Mesenchymal stem cell (in vitro differentiated cells and primary cell): Measurements from ENCODE around the gene MSX1.

ENCODE experiments used
- DNase-seq: peaks from one replicate; pipeline ENCODE4 v3.0.0-alpha.2; 2013
- H2AFZ ChIP-seq: one replicate; pipeline ENCODE4 v1.6.1; 2013; ENCODE audit warnings: low read depth, mild to moderate bottlenecking, control low read depth, inconsistent platforms, low read length, moderate library complexity
- H2AK5ac ChIP-seq: 2 replicates; pipeline ENCODE4 v1.6.1; 2013; ENCODE audit warnings: low read length, moderate library complexity, mild to moderate bottlenecking, inconsistent platforms; ENCODE audit not compliant: severe bottlenecking
- H2BK120ac ChIP-seq: one replicate; pipeline ENCODE4 v1.6.1; 2013; ENCODE audit warnings: low read depth, mild to moderate bottlenecking, inconsistent platforms, low read length, moderate library complexity
- H2BK12ac ChIP-seq, 2 experiments: one replicate each; pipeline ENCODE4 v1.6.1; 2013; ENCODE audit warnings: inconsistent platforms in 2 of 2, low read length in 2 of 2, mild to moderate bottlenecking in 2 of 2, moderate library complexity in 2 of 2, control low read depth in 1 of 2
- H2BK15ac ChIP-seq: one replicate; pipeline ENCODE4 v1.6.1; 2013; ENCODE audit warnings: mild to moderate bottlenecking, low read depth, inconsistent platforms; ENCODE audit not compliant: poor library complexity, severe bottlenecking
- H2BK5ac ChIP-seq: 2 replicates; pipeline ENCODE4 v1.6.1; 2013; ENCODE audit warnings: low read depth, mild to moderate bottlenecking, low read length, control low read depth, inconsistent platforms; ENCODE audit not compliant: poor library complexity, severe bottlenecking
- H3K14ac ChIP-seq, 2 experiments: one replicate each; pipeline ENCODE4 v1.6.1; 2013; ENCODE audit warnings: inconsistent platforms in 2 of 2, low read length in 2 of 2, control low read depth in 1 of 2, mild to moderate bottlenecking in 1 of 2, moderate library complexity in 1 of 2
- H3K18ac ChIP-seq, 2 experiments: one replicate each; pipeline ENCODE4 v1.6.1; 2013; ENCODE audit warnings: inconsistent platforms in 2 of 2, low read length in 2 of 2, control low read depth in 1 of 2, low read depth in 1 of 2, mild to moderate bottlenecking in 1 of 2
- H3K23ac ChIP-seq, 2 experiments: one replicate each; pipeline ENCODE4 v1.6.1; 2013; ENCODE audit warnings: inconsistent platforms in 2 of 2, low read length in 2 of 2, mild to moderate bottlenecking in 2 of 2, moderate library complexity in 2 of 2, control low read depth in 1 of 2
- H3K27ac ChIP-seq: 2 replicates; pipeline ENCODE4 v1.5.1; 2013; ENCODE audit warnings: mild to moderate bottlenecking, moderate library complexity, low read length, control low read depth, inconsistent platforms; ENCODE audit not compliant: poor library complexity, severe bottlenecking
- H3K27me3 ChIP-seq, 2 experiments: 2 replicates each; pipeline versions ENCODE4 v1.6.1 to v1.7.0; 2013; ENCODE audit warnings: low read length in 2 of 2, mild to moderate bottlenecking in 2 of 2, moderate library complexity in 2 of 2, control low read depth in 1 of 2, inconsistent platforms in 1 of 2; ENCODE audit not compliant: control insufficient read depth in 1 of 2, insufficient read depth in 1 of 2
- H3K36me3 ChIP-seq, 2 experiments: 2 replicates each; pipeline versions ENCODE4 v1.6.1 to v1.7.0; 2013; ENCODE audit warnings: low read length in 2 of 2, control low read depth in 1 of 2, inconsistent platforms in 1 of 2, low read depth in 1 of 2, mild to moderate bottlenecking in 1 of 2; ENCODE audit not compliant: insufficient read depth in 2 of 2, control insufficient read depth in 1 of 2
- H3K4ac ChIP-seq, 2 experiments: one replicate each; pipeline ENCODE4 v1.6.1; 2013; ENCODE audit warnings: inconsistent platforms in 2 of 2, low read length in 2 of 2, mild to moderate bottlenecking in 2 of 2, moderate library complexity in 2 of 2, control low read depth in 1 of 2, low read depth in 1 of 2
- H3K4me1 ChIP-seq: 2 replicates; pipeline ENCODE4 v1.6.1; 2013; ENCODE audit warnings: low read depth, low read length, control low read depth; ENCODE audit not compliant: control insufficient read depth, insufficient read depth
- H3K4me2 ChIP-seq: 2 replicates; pipeline ENCODE4 v1.6.1; 2013; ENCODE audit warnings: low read length, mild to moderate bottlenecking, inconsistent platforms; ENCODE audit not compliant: poor library complexity, severe bottlenecking
- H3K4me3 ChIP-seq, 2 experiments: 2 replicates each; pipeline versions ENCODE4 v1.5.1 to v1.7.0; 2013; ENCODE audit warnings: low read length in 2 of 2, mild to moderate bottlenecking in 2 of 2, control low read depth in 1 of 2, low read depth in 1 of 2; ENCODE audit not compliant: insufficient read depth in 1 of 2
- H3K79me1 ChIP-seq: replicated peaks from 2 replicates; pipeline ENCODE4 v1.6.1; 2013; ENCODE audit warnings: mild to moderate bottlenecking, control low read depth, low read length, inconsistent platforms; ENCODE audit not compliant: poor library complexity, severe bottlenecking
- H3K9ac ChIP-seq: 2 replicates; pipeline ENCODE4 v1.7.0; 2013; ENCODE audit warnings: mild to moderate bottlenecking, low read length, moderate library complexity
- H3K9me3 ChIP-seq: 2 replicates; pipeline ENCODE4 v1.7.0; 2013; ENCODE audit warnings: mild to moderate bottlenecking, low read length; ENCODE audit not compliant: control insufficient read depth
- H4K8ac ChIP-seq: one replicate; pipeline ENCODE4 v1.6.1; 2013; ENCODE audit warnings: inconsistent platforms, mild to moderate bottlenecking, low read length, moderate library complexity
- H4K91ac ChIP-seq: one replicate; pipeline ENCODE4 v1.6.1; 2013; ENCODE audit warnings: mild to moderate bottlenecking, low read length, inconsistent platforms
- WGBS: methylation state at CpG from one replicate; pipeline ENCODE4 v1.1.7; 2013; ENCODE audit warnings: mixed read lengths; 5-methylcytosine and 5-hydroxymethylcytosine counted together

MSX1 gene

GRCh38 chr4:4853371-4853823 is 6.1 kb upstream of the MSX1 start:
- no peak overlapping the region for H2AK5ac ChIP-seq
- no peak for DNase-seq
- peaks cover 26% of the 10 kb centered on the region for H3K4me1 ChIP-seq
- no peak overlapping the region for H4K8ac ChIP-seq
- no peaks in the 10 kb centered on the region for H3K36me3 ChIP-seq
- peak overlapping the region in 1 of 2 experiments; percentile 1 for H2BK12ac ChIP-seq
- no peak overlapping the region for H3K14ac ChIP-seq
- peak overlapping the region; percentile 52 for H3K4me2 ChIP-seq
- no peak overlapping the region for H2BK120ac ChIP-seq
- no peak overlapping the region for H3K4ac ChIP-seq
- H2AFZ ChIP-seq = peak overlapping the region; percentile 20
- H3K4me3 ChIP-seq = peak overlapping the region in 1 of 2 experiments; percentile 82
- H4K91ac ChIP-seq = no peak overlapping the region
- H3K79me1 ChIP-seq = no peaks in the 10 kb centered on the region
- no peak overlapping the region for H2BK5ac ChIP-seq
- H2BK15ac ChIP-seq = no peak overlapping the region
- H3K23ac ChIP-seq = no peak overlapping the region
- H3K27ac ChIP-seq = no peak overlapping the region
- H3K27me3 ChIP-seq = peaks cover 13 to 92% of the 10 kb centered on the region in 2 experiments
- H3K18ac ChIP-seq = peak overlapping the region in 1 of 2 experiments; percentile 14
- WGBS = 3% methylated on average over 26 of the region's 26 CpGs
- peak overlapping the region; percentile 90 for H3K9ac ChIP-seq
- no peaks in the 10 kb centered on the region for H3K9me3 ChIP-seq

- Histone ChIP-seq H2BK12ac (no peak overlapping the region), H2BK120ac (no peak overlapping the region), H3K27me3 (peaks cover 13 to 92% of the 10 kb centered on the region in 2 experiments), H4K91ac (no peak overlapping the region), H3K4me2 (peak overlapping the region; percentile 52), H3K9ac (peak overlapping the region; percentile 90), H3K4ac (no peak overlapping the region), H3K79me1 (no peaks in the 10 kb centered on the region), H3K23ac (no peak overlapping the region), H3K18ac (no peak overlapping the region), H3K36me3 (no peaks in the 10 kb centered on the region), H3K4me3 (peak overlapping the region in 1 of 2 experiments; percentile 82), H3K27ac (no peak overlapping the region), H2BK15ac (no peak overlapping the region), H4K8ac (no peak overlapping the region), H3K9me3 (no peaks in the 10 kb centered on the region), H3K4me1 (peaks cover 27% of the 10 kb centered on the region), H2BK5ac (no peak overlapping the region), H2AFZ (no peak overlapping the region), H2AK5ac (no peak overlapping the region), H3K14ac (no peak overlapping the region)
- DNase-seq = no peak
- WGBS = 28% methylated on average over 14 of the region's 24 CpGs
These were observed 5.4 kb upstream of the MSX1 start for GRCh38 chr4:4853921-4854648.

DNA sequence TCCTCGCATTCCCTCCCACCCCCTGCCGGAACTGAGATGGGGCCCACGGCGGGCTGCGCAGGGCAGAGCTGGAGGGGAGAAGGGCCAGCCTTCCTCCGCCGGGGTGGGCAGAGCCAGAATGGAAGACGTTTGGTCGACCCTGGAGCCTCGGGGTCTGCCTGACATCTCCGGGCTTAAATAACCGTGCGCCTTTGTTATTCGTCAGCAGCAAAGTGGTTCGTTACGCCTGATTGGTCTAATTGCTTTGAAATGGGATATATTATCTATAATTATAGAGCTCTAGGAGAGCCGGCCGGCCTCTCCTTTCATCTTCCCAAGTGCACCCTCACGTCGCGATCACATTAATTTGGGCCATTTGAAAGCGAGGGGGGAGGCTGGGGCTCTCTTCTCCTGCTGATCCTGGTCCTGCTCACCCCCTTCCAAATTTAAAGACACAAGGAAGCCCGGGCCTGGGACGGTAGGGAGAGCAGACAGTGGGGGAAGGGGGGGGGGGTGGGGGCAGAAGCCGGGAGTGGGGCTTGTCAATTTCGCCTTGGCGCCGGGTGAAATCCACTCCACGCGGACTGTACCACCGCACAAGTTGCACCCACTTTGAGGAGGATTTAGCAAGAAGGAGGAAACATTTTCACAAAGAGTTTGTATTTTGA is 4.7 kb upstream of the MSX1 start:
- WGBS = 5% methylated on average over 19 of the region's 31 CpGs
- Histone ChIP-seq H3K9me3 (no peaks in the 10 kb centered on the region), H3K4me1 (peaks cover 28% of the 10 kb centered on the region), H2AFZ (no peak overlapping the region), H2BK120ac (no peak overlapping the region), H3K18ac (no peak overlapping the region), H2BK12ac (no peak overlapping the region), H3K4ac (no peak overlapping the region), H2AK5ac (no peak overlapping the region), H3K27ac (no peak overlapping the region), H3K79me1 (no peaks in the 10 kb centered on the region), H2BK15ac (no peak overlapping the region), H2BK5ac (no peak overlapping the region), H3K9ac (no peak overlapping the region), H3K14ac (no peak overlapping the region), H3K4me3 (no peak overlapping the region), H4K8ac (no peak overlapping the region), H3K27me3 (peaks cover 13 to 87% of the 10 kb centered on the region in 2 experiments), H4K91ac (no peak overlapping the region), H3K23ac (no peak overlapping the region), H3K36me3 (no peaks in the 10 kb centered on the region), H3K4me2 (peak overlapping the region; percentile 10)
- no peak for DNase-seq

DNA sequence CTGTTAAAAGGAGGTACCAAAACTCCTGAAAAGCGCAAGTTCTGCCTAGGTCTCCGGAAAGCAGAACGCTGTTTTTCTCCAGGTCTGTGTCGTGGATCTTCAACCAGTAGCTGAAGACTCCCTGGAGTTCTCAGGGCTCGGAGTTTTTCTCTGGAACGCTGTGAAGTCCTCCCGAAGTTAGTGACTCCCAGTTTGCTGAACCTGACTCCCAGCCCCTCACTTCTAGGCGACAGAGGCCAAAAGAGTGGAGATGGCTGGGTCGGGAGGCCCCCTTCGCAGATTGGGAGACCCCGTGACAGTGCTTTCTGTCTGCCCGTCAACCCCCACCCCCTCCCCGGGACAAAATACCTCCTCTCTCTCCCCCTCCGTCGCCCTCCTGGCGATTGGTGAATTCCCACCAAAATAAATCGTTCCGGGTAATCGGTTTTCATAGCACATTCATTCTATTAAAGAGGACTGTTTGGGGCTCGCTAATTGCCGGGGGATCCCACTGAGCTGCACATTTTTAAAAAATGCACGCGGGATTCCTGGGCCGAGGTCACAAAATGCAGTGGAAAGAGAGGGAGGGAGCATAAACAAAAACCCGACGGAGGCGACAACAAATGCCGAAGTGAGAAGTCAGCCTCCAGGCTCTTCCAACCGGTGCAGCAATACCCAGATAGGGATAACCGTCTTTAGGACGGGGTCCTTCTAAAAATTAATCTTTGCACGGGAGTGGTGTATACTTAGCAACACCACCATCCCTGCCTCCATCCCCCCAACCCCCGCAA is 4.0 kb upstream of the MSX1 start:
- Histone ChIP-seq H3K4me2 (peak overlapping the region; percentile 84), H3K27ac (no peak overlapping the region), H2AK5ac (no peak overlapping the region), H3K4ac (no peak overlapping the region), H3K9me3 (no peaks in the 10 kb centered on the region), H3K4me1 (peaks cover 35% of the 10 kb centered on the region), H3K9ac (no peak overlapping the region), H2BK120ac (no peak overlapping the region), H3K27me3 (peaks cover 13 to 86% of the 10 kb centered on the region in 2 experiments), H3K23ac (no peak overlapping the region), H3K14ac (no peak overlapping the region), H2BK15ac (no peak overlapping the region), H2BK5ac (no peak overlapping the region), H4K8ac (no peak overlapping the region), H2AFZ (no peak overlapping the region), H3K4me3 (no peak overlapping the region), H4K91ac (no peak overlapping the region), H3K36me3 (no peaks in the 10 kb centered on the region), H2BK12ac (no peak overlapping the region), H3K79me1 (no peaks in the 10 kb centered on the region), H3K18ac (no peak overlapping the region)
- WGBS = 2% methylated on average over 30 of the region's 33 CpGs
- peak; percentile 30 for DNase-seq
